ENCODE measurements around the gene DUSP15. TPM values are rescaled to one million over a fixed set of nuclear protein-coding genes. Genes with fewer than 3 reads are reported as not detected.

The DUSP15 gene
- total RNA-seq, 1 experiment from 2014 or later = not detected

- TF ChIP-seq SP1 (IDR thresholded peaks at IDR 0.05; ENCODE audit: low read depth) = no peak
- TF ChIP-seq ATF3 (IDR thresholded peaks at IDR 0.05) = no peak
- TF ChIP-seq REST (IDR thresholded peaks at IDR 0.05; ENCODE audit: low read depth) = no peak
- no peak for TF ChIP-seq TCF7L2 (IDR thresholded peaks at IDR 0.05; ENCODE audit: borderline replicate concordance, extremely low read depth, insufficient read depth, insufficient read length)
- TF ChIP-seq POLR2A (IDR thresholded peaks at IDR 0.05; ENCODE audit: borderline replicate concordance, extremely low read depth, insufficient read depth, insufficient read length) = no peak
- no peak for TF ChIP-seq RAD21 (IDR thresholded peaks at IDR 0.05; ENCODE audit: low read depth)
- Histone ChIP-seq H3K9me2 (ENCODE audit: insufficient read depth) (no peaks in the 10 kb centered on the region), H3K36me3 (ENCODE audit: control insufficient read depth in 1 of 2, insufficient read depth in 2 of 2, low read length in 2 of 2) (no peaks in the 10 kb centered on the region), H3K9me3 (ENCODE audit: control insufficient read depth in 1 of 2, insufficient read depth in 1 of 2, low read depth in 1 of 2, low read length in 2 of 2) (no peaks in the 10 kb centered on the region), H4K20me1 (ENCODE audit: insufficient read depth) (no peaks in the 10 kb centered on the region), H3K79me2 (ENCODE audit: insufficient read depth, low read length) (no peaks in the 10 kb centered on the region), H2AFZ (ENCODE audit: low read depth, low read length, poor library complexity, severe bottlenecking) (no peak overlapping the region), H3K4me3 (replicated peaks in 1 of 2; ENCODE audit: low read depth in 1 of 2, low read length in 2 of 2) (no peak overlapping the region), H3K4me1 (ENCODE audit: control insufficient read depth in 1 of 2, insufficient read depth in 2 of 2, low read length in 2 of 2) (peaks cover 6 to 7% of the 10 kb centered on the region in 2 experiments; a peak in 3 of 4 replicates), H3K27me3 (ENCODE audit: insufficient read depth, low read length) (no peaks in the 10 kb centered on the region), H3K27ac (ENCODE audit: low read depth, low read length) (no peak overlapping the region), H3K9ac (ENCODE audit: low read length) (no peak overlapping the region), H3K4me2 (ENCODE audit: low read length) (no peak overlapping the region)
- ATAC-seq = no peak
- intact Hi-C loops (cut with micrococcal nuclease) = no loop called here
- ChIA-PET POLR2A (no interaction called here), RAD21 (ENCODE audit: low non-redundant PET in 1 of 2, low total read pairs in 2 of 2, uncharacterized antibody in 2 of 2, unreplicated experiment in 2 of 2) (no interaction called here), CTCF (no interaction called here)
- no TSS peak for BruUV-seq (replicated peaks)
- no peak for DNase-seq (ENCODE audit: low read depth, low spot score)
Observed at GRCh38 chr20:31866221-31866620, 4.1 kb downstream of the DUSP15 start.
